Heart left ventricle (tissue), 16 donors: Measurements from ENCODE around the gene C2CD5. TPM values are rescaled to one million over a fixed set of nuclear protein-coding genes. Genes with fewer than 3 reads are reported as not detected.
A peak's percentile ranks its signal among the peaks of the same experiment; 100 is the strongest.

ENCODE experiments used
- ATAC-seq, 4 donors: fragments of 200-7000 bp; cut with Tn5 transposase; one replicate each; pipeline ENCODE4 v1.9.1; 2020 to 2022; ENCODE audit warnings: moderate library complexity in 4 of 4, mild to moderate bottlenecking in 3 of 4, moderate number of reproducible peaks in 1 of 4
- DNase-seq, 5 donors: peaks; one replicate each; pipeline ENCODE4 v3.0.0-alpha.2; 2020
- H3K27ac ChIP-seq, 12 donors: fragments of 200-600 bp; sonication (generic) in 4 of 12; one replicate each; pipeline versions ENCODE4 v1.5.0 to v1.8.0; 2016 to 2022; ENCODE audit warnings: mild to moderate bottlenecking in 2 of 12
- H3K27me3 ChIP-seq, 9 donors: fragments of 200-600 bp; sonication (generic) in 2 of 9; one replicate each; pipeline versions ENCODE4 v1.5.1 to v1.8.0; 2016 to 2022; ENCODE audit warnings: mild to moderate bottlenecking in 3 of 9
- H3K36me3 ChIP-seq, 9 donors: fragments of 200-600 bp; sonication (generic) in 2 of 9; one replicate each; pipeline versions ENCODE4 v1.5.0 to v1.8.0; 2018 to 2022; ENCODE audit warnings: mild to moderate bottlenecking in 2 of 9
- H3K4me1 ChIP-seq, 12 donors: fragments of 200-600 bp; sonication (generic) in 4 of 12; one replicate each; pipeline versions ENCODE4 v1.5.0 to v1.8.0; 2016 to 2022; ENCODE audit warnings: mild to moderate bottlenecking in 3 of 12
- H3K4me3 ChIP-seq, 12 donors: fragments of 200-600 bp; sonication (generic) in 4 of 12; one replicate each; pipeline versions ENCODE4 v1.5.0 to v1.8.0; 2017 to 2022; ENCODE audit warnings: mild to moderate bottlenecking in 9 of 12, moderate library complexity in 4 of 12
- H3K9me3 ChIP-seq, 12 donors: fragments of 200-600 bp; sonication (generic) in 4 of 12; one replicate each; pipeline versions ENCODE4 v1.5.0 to v1.8.0; 2016 to 2022; ENCODE audit warnings: mild to moderate bottlenecking in 1 of 12
- POLR2A ChIP-seq, 2 donors: fragments of 450-650 bp; IDR thresholded peaks; one replicate each; pipeline ENCODE4 v1.6.1; 2017; ENCODE audit warnings: antibody characterized with exemption in 2 of 2, mild to moderate bottlenecking in 2 of 2, moderate library complexity in 2 of 2
- WGBS, 4 donors: extraction: QIAGEN DNeasy Blood & Tissue Kit in 2 of 4; methylation state at CpG; one replicate each; pipeline versions ENCODE4 v1.1.5 to v1.1.7; 2013 to 2018; 5-methylcytosine and 5-hydroxymethylcytosine counted together
- intact Hi-C, 10 donors: fragments of 100-400 bp; cut with DNase I; formaldehyde crosslinking; loops; one replicate each; pipeline versions ENCODE4 v1.11.1 to v1.14.2; 2022
- polyA plus RNA-seq, 2 donors: library from polyadenylated mRNA; stranded (reverse); fragments of 200-250 nt; gene quantifications; one replicate each; pipeline ENCODE4 v1.2.3, GENCODE V29; 2013
- total RNA-seq, 9 donors: library from RNA; depleted of rRNA in 2 of 9; stranded (reverse); fragments of >200 nt in 2 of 9; fragmentation: NEBNext Ultra II Directional in 3 of 9; extraction: Animal tissue kit (Norgen Biotek cat#: 25700) in 3 of 9; gene quantifications; one replicate each; pipeline versions ENCODE4 v1.1.0 to v1.2.4, GENCODE V29; 2016 to 2023
- TF ChIP-seq, protein P1 (sequence below), 12 donors: fragments of 200-600 bp; sonication (generic) in 4 of 12; IDR thresholded peaks; one replicate each; pipeline versions ENCODE4 v1.5.0 to v1.8.0; 2018 to 2022; ENCODE audit warnings: antibody characterized with exemption in 12 of 12, mild to moderate bottlenecking in 5 of 12
- donor health status: ischemic (EF 13 %, LVEDD 7.1; RV severe dilation, severe dysfunction).
- donor health status: healthy with polysubstance abuse.
- donor health status: DM: no; HTN: yes; CAD: no.
- donor health status: DM: no; HTN: no; CAD: no.
- donor health status: ischemic (EF 25% LVEDD 6.9; RV normal size, moderate dysfunction).
- donor health status: ischemic (EF 25% LVEDD 5.7; RV mildly dilated, moderate dysfunction).
- donor health status: healthy.
- donor health status: DM: yes; HTN: yes; CAD: no.
- donor health status: ischemic (EF 35%, LVEDD 5.7; RV mildly dilated, moderate dysfunction).
- donor health status: nonischemic (EF 11% LVEDD 7.7; RV severe dilation, severe dysfunction).
- donor health status: DM: yes; HTN: yes; CAD: no.
- donor health status: PGD.
- donor health status: ischemic (EF 29% LVEDD 5.4; RV normal size, mild dysfunction).
- donor health status: nonischemic (EF 23%, LVEDD 6.1; RV moderate dilation, normal function).

The C2CD5 gene
- total and polyA plus RNA-seq, 11 donors, result 6.6 to 28.0 (median 17.3) TPM

DNA sequence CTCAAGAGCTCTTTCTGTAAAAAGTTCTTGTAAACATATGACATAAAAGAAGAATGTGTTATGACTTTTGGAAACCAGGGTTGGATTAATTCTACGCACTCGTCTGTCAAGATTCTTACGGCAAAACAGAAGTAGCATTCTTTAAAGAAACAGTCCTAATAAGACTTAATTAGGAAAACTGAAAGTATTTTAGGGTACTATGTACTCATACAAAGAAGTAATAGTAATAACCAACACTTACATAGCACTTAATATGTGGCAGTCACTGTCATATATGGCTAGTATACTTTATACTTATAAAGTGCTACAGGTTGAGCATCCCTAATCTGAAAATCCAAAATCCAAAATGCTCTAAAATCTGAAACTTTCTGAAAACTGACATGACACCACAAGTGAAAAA is 136.9 kb downstream of the C2CD5 start:
- 88 to 95% (median 93%) methylated on average over 3 of the region's 3 CpGs for WGBS, 4 donors
- ATAC-seq (no peak), DNase-seq (no peak)
- no peak for TF ChIP-seq POLR2A (IDR thresholded peaks at IDR 0.05)
- TF ChIP-seq, protein P1, sequence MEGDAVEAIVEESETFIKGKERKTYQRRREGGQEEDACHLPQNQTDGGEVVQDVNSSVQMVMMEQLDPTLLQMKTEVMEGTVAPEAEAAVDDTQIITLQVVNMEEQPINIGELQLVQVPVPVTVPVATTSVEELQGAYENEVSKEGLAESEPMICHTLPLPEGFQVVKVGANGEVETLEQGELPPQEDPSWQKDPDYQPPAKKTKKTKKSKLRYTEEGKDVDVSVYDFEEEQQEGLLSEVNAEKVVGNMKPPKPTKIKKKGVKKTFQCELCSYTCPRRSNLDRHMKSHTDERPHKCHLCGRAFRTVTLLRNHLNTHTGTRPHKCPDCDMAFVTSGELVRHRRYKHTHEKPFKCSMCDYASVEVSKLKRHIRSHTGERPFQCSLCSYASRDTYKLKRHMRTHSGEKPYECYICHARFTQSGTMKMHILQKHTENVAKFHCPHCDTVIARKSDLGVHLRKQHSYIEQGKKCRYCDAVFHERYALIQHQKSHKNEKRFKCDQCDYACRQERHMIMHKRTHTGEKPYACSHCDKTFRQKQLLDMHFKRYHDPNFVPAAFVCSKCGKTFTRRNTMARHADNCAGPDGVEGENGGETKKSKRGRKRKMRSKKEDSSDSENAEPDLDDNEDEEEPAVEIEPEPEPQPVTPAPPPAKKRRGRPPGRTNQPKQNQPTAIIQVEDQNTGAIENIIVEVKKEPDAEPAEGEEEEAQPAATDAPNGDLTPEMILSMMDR (IDR thresholded peaks at IDR 0.05), result no peak
- Histone ChIP-seq H3K4me3 (no peak overlapping the region), H3K27ac (peak overlapping the region in 1 of 12 donors; percentile 73), H3K4me1 (peaks cover 0 to 6% (median 0%) of the 10 kb centered on the region in 12 donors), H3K27me3 (no peaks in the 10 kb centered on the region), H3K36me3 (no peaks in the 10 kb centered on the region), H3K9me3 (peaks cover 0 to 8% (median 0%) of the 10 kb centered on the region in 12 donors)
- intact Hi-C loops, result loop anchor here in 1 of 10 donors (5.0 kb wide), 1 partner anchor 170 kb away; no protein-coding TSS in a partner anchor

DNA sequence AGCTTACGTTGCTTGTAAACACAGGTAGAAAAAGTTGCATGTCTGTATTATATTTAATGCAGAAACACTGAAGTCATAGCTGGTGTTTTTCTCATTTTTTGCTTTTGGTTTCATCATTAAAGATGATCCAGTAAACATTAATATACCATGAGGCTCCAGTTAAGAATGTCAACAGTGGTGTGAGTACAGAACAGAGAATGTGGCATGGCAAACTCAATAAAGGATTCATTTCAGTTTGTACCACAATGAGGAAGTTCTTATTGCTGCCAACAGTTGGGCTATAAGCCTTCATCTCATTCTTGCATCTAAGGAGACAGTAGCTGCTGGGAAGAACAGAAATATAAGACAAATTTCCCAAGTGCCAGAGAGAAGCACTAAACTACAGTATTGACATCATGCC is 137.7 kb downstream of the C2CD5 start:
- DNase-seq (no peak), ATAC-seq (no peak)
- peaks cover 0 to 6% (median 0%) of the 10 kb centered on the region in 12 donors for H3K4me1 ChIP-seq
- H3K36me3 ChIP-seq, result no peaks in the 10 kb centered on the region
- intact Hi-C loops, result loop anchor here in 1 of 10 donors (5.0 kb wide), 1 partner anchor 169 kb away; no protein-coding TSS in a partner anchor
- 91 to 99% (median 94%) methylated on average over 1 of the region's 1 CpG for WGBS, 4 donors
- no peaks in the 10 kb centered on the region for H3K27me3 ChIP-seq
- TF ChIP-seq, protein P1 (IDR thresholded peaks at IDR 0.05), result no peak
- TF ChIP-seq POLR2A (IDR thresholded peaks at IDR 0.05), result no peak
- peak overlapping the region in 1 of 12 donors; percentile 73 for H3K27ac ChIP-seq
- peaks cover 0 to 8% (median 0%) of the 10 kb centered on the region in 12 donors for H3K9me3 ChIP-seq
- H3K4me3 ChIP-seq, result no peak overlapping the region

DNA sequence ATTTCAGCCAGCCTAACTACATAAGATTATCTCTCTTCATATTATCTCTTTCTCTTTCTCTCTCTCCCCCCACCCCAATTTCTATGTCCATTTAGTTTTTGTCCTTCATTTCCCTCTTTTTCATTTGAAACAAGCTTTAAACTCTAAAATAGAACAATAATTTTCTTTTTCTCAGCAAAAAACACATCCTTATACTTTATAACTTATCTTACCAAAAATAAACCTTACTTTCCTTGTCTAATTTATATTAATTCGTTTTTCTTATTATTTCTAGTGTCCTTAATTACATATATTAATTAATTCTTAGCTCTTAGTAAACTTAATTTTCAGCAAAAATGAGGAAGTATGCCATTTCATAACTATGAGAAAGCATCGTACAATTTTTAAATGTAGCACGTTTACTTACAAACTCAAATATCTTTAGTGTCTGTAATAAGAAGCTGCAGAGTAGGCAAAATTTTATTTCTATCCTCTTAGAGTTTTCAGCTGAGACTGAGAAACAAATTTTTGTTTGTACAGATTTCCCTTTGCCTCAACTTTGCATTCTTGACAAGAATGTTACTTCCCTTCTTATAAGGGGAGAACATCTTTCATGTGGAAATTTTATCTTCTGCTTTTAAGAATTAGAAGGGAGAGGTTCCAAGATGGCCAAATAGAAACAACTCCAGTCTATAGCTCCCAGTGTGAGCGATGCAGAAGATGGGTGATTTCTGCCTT is 144.7 kb downstream of the C2CD5 start:
- Histone ChIP-seq H3K36me3 (no peaks in the 10 kb centered on the region), H3K27ac (peak overlapping the region in 1 of 12 donors; percentile 42), H3K27me3 (no peaks in the 10 kb centered on the region), H3K4me3 (no peak overlapping the region), H3K9me3 (peaks cover 0 to 11% (median 0%) of the 10 kb centered on the region in 12 donors), H3K4me1 (peaks cover 0 to 21% (median 0%) of the 10 kb centered on the region in 12 donors)
- intact Hi-C loops, result no loop called here
- ATAC-seq, result no peak
- 74 to 77% (median 74%) methylated on average over 4 of the region's 4 CpGs for WGBS, 4 donors
- no peak for TF ChIP-seq POLR2A (IDR thresholded peaks at IDR 0.05)
- TF ChIP-seq, protein P1 (IDR thresholded peaks at IDR 0.05), result no peak
- no peak for DNase-seq

Other genes starting within 250 kb of the C2CD5 start
- 1 to 10 TPM in 6 of 9 donors, under 1 TPM in 3; 0.60 to 5.7 (median 1.7) TPM for gene ST8SIA1, start 209.8 kb downstream of the C2CD5 start, total RNA-seq
- 1 to 10 TPM in 1 of 2 donors, under 1 TPM in 1; 0.75 to 1.2 TPM for gene ST8SIA1, start 209.8 kb downstream of the C2CD5 start, polyA plus RNA-seq
- gene ETNK1, start 80.6 kb upstream of the C2CD5 start, total RNA-seq, result 10 to 100 TPM; 12.6 to 40.9 (median 17.2) TPM
- gene ETNK1, start 80.6 kb upstream of the C2CD5 start, polyA plus RNA-seq, result 1 to 10 TPM; 8.3 to 9.5 TPM